GM23338 (cell line): ENCODE results near the gene EPHB1. TPM values are rescaled to one million over a fixed set of nuclear protein-coding genes. Genes with fewer than 3 reads are reported as not detected.

Source experiments
- ATAC-seq: fragments of 200-7000 bp; cut with Tn5 transposase; 3 replicates; pipeline ENCODE4 v1.9.1; 2020
- DNase-seq: peaks from one replicate; pipeline ENCODE4 v3.0.0-alpha.2; 2015; ENCODE audit warnings: low spot score
- H2AFZ ChIP-seq: fragments of 200-600 bp; sonication (generic); 2 replicates; pipeline ENCODE4 v1.8.0; 2016; ENCODE audit warnings: antibody characterized with exemption, mild to moderate bottlenecking, moderate library complexity
- H3F3A ChIP-seq: fragments of 200-600 bp; sonication (generic); replicated peaks from 2 replicates; pipeline ENCODE4 v1.8.0; 2017; ENCODE audit warnings: antibody characterized with exemption, mixed run types, low read depth
- H3K27ac ChIP-seq: fragments of 200-600 bp; sonication (generic); 2 replicates; pipeline ENCODE4 v1.6.1; 2016; ENCODE audit warnings: low read depth
- H3K27me3 ChIP-seq: fragments of 200-600 bp; sonication (generic); 2 replicates; pipeline ENCODE4 v1.8.0; 2016; ENCODE audit warnings: mild to moderate bottlenecking, mixed run types, moderate library complexity; ENCODE audit not compliant: insufficient read depth
- H3K36me3 ChIP-seq: fragments of 200-600 bp; sonication (generic); 2 replicates; pipeline ENCODE4 v1.8.0; 2016; ENCODE audit warnings: mild to moderate bottlenecking; ENCODE audit not compliant: insufficient read depth
- H3K4me1 ChIP-seq: fragments of 200-600 bp; sonication (generic); 2 replicates; pipeline ENCODE4 v1.8.0; 2016; ENCODE audit warnings: mild to moderate bottlenecking, moderate library complexity; ENCODE audit not compliant: insufficient read depth
- H3K4me2 ChIP-seq: fragments of 200-600 bp; sonication (generic); 2 replicates; pipeline ENCODE4 v1.7.1; 2017; ENCODE audit warnings: mixed run types
- H3K4me3 ChIP-seq: fragments of 200-600 bp; sonication (generic); 2 replicates; pipeline ENCODE4 v1.6.1; 2016; ENCODE audit warnings: mixed run types
- H3K79me2 ChIP-seq: fragments of 200-600 bp; sonication (generic); replicated peaks from 2 replicates; pipeline ENCODE4 v1.8.0; 2017; ENCODE audit warnings: mild to moderate bottlenecking; ENCODE audit not compliant: insufficient read depth
- H3K9me2 ChIP-seq: fragments of 200-600 bp; sonication (generic); 2 replicates; pipeline ENCODE4 v1.8.0; 2017; ENCODE audit not compliant: insufficient read depth
- H4K20me1 ChIP-seq: fragments of 200-600 bp; sonication (generic); replicated peaks from 2 replicates; pipeline ENCODE4 v1.8.0; 2017; ENCODE audit warnings: mild to moderate bottlenecking; ENCODE audit not compliant: insufficient read depth
- H3K27ac Mint-ChIP-seq: 2 replicates; pipeline ENCODE4 v1.8.0; 2020; ENCODE audit warnings: inconsistent platforms, mild to moderate bottlenecking, moderate library complexity, mixed read lengths
- H3K27me3 Mint-ChIP-seq: 3 replicates; pipeline ENCODE4 v1.8.0; 2022; ENCODE audit warnings: low read depth, mild to moderate bottlenecking, moderate library complexity, mixed read lengths, inconsistent platforms; ENCODE audit not compliant: insufficient read depth, poor library complexity
- H3K36me3 Mint-ChIP-seq: 3 replicates; pipeline ENCODE4 v1.8.0; 2021; ENCODE audit warnings: low read depth, mild to moderate bottlenecking, inconsistent platforms, moderate library complexity, mixed read lengths
- H3K4me1 Mint-ChIP-seq: 3 replicates; pipeline ENCODE4 v1.8.0; 2020; ENCODE audit warnings: mild to moderate bottlenecking, inconsistent platforms, mixed read lengths
- H3K4me3 Mint-ChIP-seq: 3 replicates; pipeline ENCODE4 v1.8.0; 2021; ENCODE audit warnings: moderate library complexity, mild to moderate bottlenecking, inconsistent platforms, mixed read lengths
- H3K9me3 Mint-ChIP-seq: 3 replicates; pipeline ENCODE4 v1.8.0; 2020; ENCODE audit warnings: moderate library complexity, mild to moderate bottlenecking, inconsistent platforms, mixed read lengths
- CREB1 ChIP-seq: fragments of 250-450 bp; sonication (Bioruptor Pico); IDR thresholded peaks from 2 replicates; pipeline ENCODE4 v1.5.0; 2020; ENCODE audit warnings: low read depth, mild to moderate bottlenecking, moderate library complexity
- EZH2 ChIP-seq: fragments of 200-600 bp; sonication (generic); IDR thresholded peaks from one replicate; pipeline ENCODE4 v1.8.0; 2017; ENCODE audit warnings: antibody characterized with exemption, mild to moderate bottlenecking, low read depth; ENCODE audit not compliant: unreplicated experiment
- EZH2phosphoT487 ChIP-seq: fragments of 200-600 bp; sonication (generic); IDR thresholded peaks from one replicate; pipeline ENCODE4 v1.8.1; 2018; ENCODE audit warnings: antibody characterized with exemption; ENCODE audit not compliant: unreplicated experiment
- JUNB ChIP-seq: IDR thresholded peaks from one replicate; pipeline ENCODE4 v1.6.1; 2016; ENCODE audit warnings: antibody characterized with exemption; ENCODE audit not compliant: unreplicated experiment
- NANOG ChIP-seq: IDR thresholded peaks from 2 replicates; pipeline ENCODE4 v1.6.1; 2016; ENCODE audit warnings: antibody characterized with exemption, borderline replicate concordance
- POLR2AphosphoS5 ChIP-seq: IDR thresholded peaks from 2 replicates; pipeline ENCODE4 v1.6.1; 2016; ENCODE audit warnings: antibody characterized with exemption, low read depth
- REST ChIP-seq: IDR thresholded peaks from one replicate; pipeline ENCODE4 v1.6.1; 2018; ENCODE audit warnings: antibody characterized with exemption; ENCODE audit not compliant: unreplicated experiment
- STAT1 ChIP-seq: IDR thresholded peaks from one replicate; pipeline ENCODE4 v1.6.1; 2016; ENCODE audit warnings: antibody characterized with exemption; ENCODE audit not compliant: unreplicated experiment
- ZNF114 ChIP-seq: fragments of 250-450 bp; sonication (Bioruptor Pico); IDR thresholded peaks from 2 replicates; pipeline ENCODE4 v1.5.0; 2020; ENCODE audit warnings: mild to moderate bottlenecking, moderate library complexity
- ZNF331 ChIP-seq: fragments of 250-450 bp; sonication (Bioruptor Pico); IDR thresholded peaks from 2 replicates; pipeline ENCODE4 v1.5.0; 2020; ENCODE audit warnings: low read depth, mild to moderate bottlenecking, moderate library complexity
- ZNF462 ChIP-seq: fragments of 250-450 bp; sonication (Bioruptor Pico); IDR thresholded peaks from 2 replicates; pipeline ENCODE4 v1.5.0; 2020; ENCODE audit warnings: mild to moderate bottlenecking, moderate library complexity
- polyA plus RNA-seq: library from polyadenylated mRNA; unstranded; fragments of >200 nt; fragmentation: Nextera tagmentation; extraction: Ambion mirVana; gene quantifications from 2 replicates; pipeline ENCODE4 v1.2.1, GENCODE V29; 2016
- total RNA-seq: library from RNA; depleted of rRNA; stranded (reverse); fragments of >200 nt; shearing (Covaris generic); gene quantifications from 2 replicates; pipeline ENCODE4 v1.2.3, GENCODE V29; 2014
- TF ChIP-seq, protein P1 (sequence below): IDR thresholded peaks from 2 replicates; pipeline ENCODE4 v1.6.1; 2016; ENCODE audit warnings: antibody characterized with exemption
- TF ChIP-seq, protein P2 (sequence below), 2 experiments: fragments of 200-600 bp in 1 of 2; sonication (generic) in 1 of 2; conservative IDR thresholded peaks; 2 replicates each; pipeline versions ENCODE4 v1.5.1 to v1.6.1; 2016 to 2017; ENCODE audit warnings: antibody characterized with exemption in 2 of 2, low read depth in 2 of 2, mild to moderate bottlenecking in 2 of 2, moderate library complexity in 1 of 2

The EPHB1 gene
- total and polyA plus RNA-seq, 2 experiments from 2014 or later: 2.7 to 5.2 TPM

DNA sequence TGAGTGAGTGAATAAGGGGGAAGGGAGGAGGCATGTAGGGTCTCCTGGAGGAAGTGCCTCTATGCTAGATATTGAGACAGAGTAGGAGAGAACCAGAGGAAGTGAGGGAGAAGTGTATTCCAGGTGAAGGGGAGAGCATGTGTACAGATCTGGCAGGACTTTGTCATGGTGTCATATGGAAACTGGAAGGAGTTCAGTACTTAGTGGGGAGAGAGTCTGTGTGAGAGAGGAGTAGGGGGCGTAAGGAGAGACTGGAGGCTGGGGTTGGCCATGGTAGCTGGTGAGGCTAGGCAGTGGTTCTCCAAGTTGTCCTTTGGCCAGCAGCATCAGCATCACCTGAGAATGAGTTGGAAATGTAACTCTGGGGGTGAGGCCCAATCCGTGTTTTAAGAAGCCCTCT lies 29.6 kb upstream of the EPHB1 start:
- no peaks in the 10 kb centered on the region for H3K4me1 Mint-ChIP-seq
- Histone ChIP-seq H4K20me1 (0 out of 2 replicates have a peak, but pooled peaks cover 4% of the 10 kb centered on the region), H3K27ac (no peak overlapping the region), H2AFZ (no peak overlapping the region), H3K27me3 (no peaks in the 10 kb centered on the region), H3K4me2 (no peak overlapping the region), H3K4me1 (no peaks in the 10 kb centered on the region), H3K4me3 (no peak overlapping the region), H3K9me2 (peaks cover 5% of the 10 kb centered on the region; the same call in 1 of the 2 replicates), H3F3A (no peaks in the 10 kb centered on the region), H3K79me2 (no peaks in the 10 kb centered on the region), H3K36me3 (no peaks in the 10 kb centered on the region)
- TF ChIP-seq, protein P1, sequence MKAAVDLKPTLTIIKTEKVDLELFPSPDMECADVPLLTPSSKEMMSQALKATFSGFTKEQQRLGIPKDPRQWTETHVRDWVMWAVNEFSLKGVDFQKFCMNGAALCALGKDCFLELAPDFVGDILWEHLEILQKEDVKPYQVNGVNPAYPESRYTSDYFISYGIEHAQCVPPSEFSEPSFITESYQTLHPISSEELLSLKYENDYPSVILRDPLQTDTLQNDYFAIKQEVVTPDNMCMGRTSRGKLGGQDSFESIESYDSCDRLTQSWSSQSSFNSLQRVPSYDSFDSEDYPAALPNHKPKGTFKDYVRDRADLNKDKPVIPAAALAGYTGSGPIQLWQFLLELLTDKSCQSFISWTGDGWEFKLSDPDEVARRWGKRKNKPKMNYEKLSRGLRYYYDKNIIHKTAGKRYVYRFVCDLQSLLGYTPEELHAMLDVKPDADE: no peak
- TF ChIP-seq ZNF114 (no peak), ZNF462 (CRISPR knock-in tag) (no peak), NANOG (no peak), EZH2 (no peak), POLR2AphosphoS5 (no peak), JUNB (no peak), REST (no peak), EZH2phosphoT487 (no peak), STAT1 (no peak), CREB1 (no peak), ZNF331 (CRISPR knock-in tag) (no peak)
- TF ChIP-seq, protein P2, sequence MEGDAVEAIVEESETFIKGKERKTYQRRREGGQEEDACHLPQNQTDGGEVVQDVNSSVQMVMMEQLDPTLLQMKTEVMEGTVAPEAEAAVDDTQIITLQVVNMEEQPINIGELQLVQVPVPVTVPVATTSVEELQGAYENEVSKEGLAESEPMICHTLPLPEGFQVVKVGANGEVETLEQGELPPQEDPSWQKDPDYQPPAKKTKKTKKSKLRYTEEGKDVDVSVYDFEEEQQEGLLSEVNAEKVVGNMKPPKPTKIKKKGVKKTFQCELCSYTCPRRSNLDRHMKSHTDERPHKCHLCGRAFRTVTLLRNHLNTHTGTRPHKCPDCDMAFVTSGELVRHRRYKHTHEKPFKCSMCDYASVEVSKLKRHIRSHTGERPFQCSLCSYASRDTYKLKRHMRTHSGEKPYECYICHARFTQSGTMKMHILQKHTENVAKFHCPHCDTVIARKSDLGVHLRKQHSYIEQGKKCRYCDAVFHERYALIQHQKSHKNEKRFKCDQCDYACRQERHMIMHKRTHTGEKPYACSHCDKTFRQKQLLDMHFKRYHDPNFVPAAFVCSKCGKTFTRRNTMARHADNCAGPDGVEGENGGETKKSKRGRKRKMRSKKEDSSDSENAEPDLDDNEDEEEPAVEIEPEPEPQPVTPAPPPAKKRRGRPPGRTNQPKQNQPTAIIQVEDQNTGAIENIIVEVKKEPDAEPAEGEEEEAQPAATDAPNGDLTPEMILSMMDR (conservative IDR thresholded peaks at IDR 0.05; ENCODE audit: low read depth in 2 of 2): no peak
- DNase-seq (no peak), ATAC-seq (no peak)
- H3K27me3 Mint-ChIP-seq: peaks cover 5% of the 10 kb centered on the region
- no peak overlapping the region for H3K4me3 Mint-ChIP-seq
- H3K27ac Mint-ChIP-seq: no peak overlapping the region
- H3K9me3 Mint-ChIP-seq: no peaks in the 10 kb centered on the region
- no peaks in the 10 kb centered on the region for H3K36me3 Mint-ChIP-seq
